Upper lobe of right lung (tissue), 1 donor: Measurements from ENCODE around the gene FAM163A. TPM values are rescaled to one million over a fixed set of nuclear protein-coding genes. Genes with fewer than 3 reads are reported as not detected.

Source experiments
- ATAC-seq: fragments of 200-7000 bp; cut with Tn5 transposase; one replicate; pipeline ENCODE4 v1.9.1; 2020; ENCODE audit warnings: mild to moderate bottlenecking, moderate library complexity
- DNase-seq: peaks from one replicate; pipeline ENCODE4 v3.0.0-alpha.2; 2020
- H3K27ac ChIP-seq: fragments of 200-600 bp; one replicate; pipeline ENCODE4 v1.8.0; 2022
- H3K27me3 ChIP-seq: fragments of 200-600 bp; one replicate; pipeline ENCODE4 v1.8.0; 2022; ENCODE audit warnings: mild to moderate bottlenecking
- H3K36me3 ChIP-seq: fragments of 200-600 bp; one replicate; pipeline ENCODE4 v1.8.0; 2022
- H3K4me1 ChIP-seq: fragments of 200-600 bp; one replicate; pipeline ENCODE4 v1.8.0; 2022
- H3K4me3 ChIP-seq: fragments of 200-600 bp; one replicate; pipeline ENCODE4 v1.8.0; 2022; ENCODE audit warnings: mild to moderate bottlenecking
- H3K9me3 ChIP-seq: fragments of 200-600 bp; one replicate; pipeline ENCODE4 v1.8.0; 2022
- CTCF ChIP-seq: fragments of 200-600 bp; IDR thresholded peaks from one replicate; pipeline ENCODE4 v1.8.0; 2022; ENCODE audit warnings: antibody characterized with exemption
- intact Hi-C: fragments of 100-400 bp; cut with DNase I; formaldehyde crosslinking; loops from one replicate; pipeline ENCODE4 v1.11.0; 2022
- total RNA-seq: library from RNA; stranded (reverse); fragmentation: NEBNext Ultra II Directional; extraction: Animal tissue kit (Norgen Biotek cat#: 25700); gene quantifications from one replicate; pipeline ENCODE4 v1.2.1, GENCODE V29; 2021
- donor health status: DM: no; HTN: yes; CAD: no; lungs with severe emphysema.

Gene FAM163A
- total RNA-seq, 1 donor from 2014 or later: not detected

- Histone ChIP-seq H3K36me3 (no peaks in the 10 kb centered on the region), H3K27me3 (no peaks in the 10 kb centered on the region), H3K27ac (no peak overlapping the region), H3K4me1 (no peaks in the 10 kb centered on the region), H3K9me3 (no peaks in the 10 kb centered on the region), H3K4me3 (no peak overlapping the region)
- no peak for DNase-seq
- intact Hi-C loops: no loop called here
- ATAC-seq: no peak
- TF ChIP-seq CTCF: no peak
Measured at GRCh38 chr1:179761846-179762640, 19.0 kb downstream of the FAM163A start.

GRCh38 chr1:179767177-179767581 is 24.1 kb downstream of the FAM163A start:
- intact Hi-C loops: no loop called here
- no peak overlapping the region for H3K27ac ChIP-seq
- H3K4me1 ChIP-seq: no peaks in the 10 kb centered on the region
- ATAC-seq (no peak), DNase-seq (no peak)
- H3K4me3 ChIP-seq: no peak overlapping the region
- TF ChIP-seq CTCF: no peak
- H3K36me3 ChIP-seq: no peaks in the 10 kb centered on the region
- no peaks in the 10 kb centered on the region for H3K9me3 ChIP-seq
- H3K27me3 ChIP-seq: no peaks in the 10 kb centered on the region

- intact Hi-C loops: no loop called here
- Histone ChIP-seq H3K27me3 (no peaks in the 10 kb centered on the region), H3K9me3 (no peaks in the 10 kb centered on the region), H3K27ac (no peak overlapping the region), H3K36me3 (no peaks in the 10 kb centered on the region), H3K4me1 (no peaks in the 10 kb centered on the region), H3K4me3 (no peak overlapping the region)
- TF ChIP-seq CTCF: no peak
- DNase-seq: no peak
- no peak for ATAC-seq
Measured at GRCh38 chr1:179767996-179768395, 24.9 kb downstream of the FAM163A start.

- no peak for ATAC-seq
- no peak overlapping the region for H3K4me3 ChIP-seq
- no peak overlapping the region for H3K27ac ChIP-seq
- no peaks in the 10 kb centered on the region for H3K9me3 ChIP-seq
- intact Hi-C loops: no loop called here
- no peaks in the 10 kb centered on the region for H3K4me1 ChIP-seq
- no peaks in the 10 kb centered on the region for H3K36me3 ChIP-seq
- no peaks in the 10 kb centered on the region for H3K27me3 ChIP-seq
- no peak for TF ChIP-seq CTCF
- no peak for DNase-seq
Measured at GRCh38 chr1:179770887-179771502, 27.9 kb downstream of the FAM163A start.

GRCh38 chr1:179773264-179773663 is 30.2 kb downstream of the FAM163A start:
- H3K27ac ChIP-seq: no peak overlapping the region
- ATAC-seq (no peak), DNase-seq (no peak)
- no peak for TF ChIP-seq CTCF
- no peak overlapping the region for H3K4me3 ChIP-seq
- H3K36me3 ChIP-seq: no peaks in the 10 kb centered on the region
- intact Hi-C loops: no loop called here
- no peaks in the 10 kb centered on the region for H3K9me3 ChIP-seq
- H3K27me3 ChIP-seq: no peaks in the 10 kb centered on the region
- no peaks in the 10 kb centered on the region for H3K4me1 ChIP-seq
